ENCODE data around the gene CPPED1.

CPPED1 gene

DNA sequence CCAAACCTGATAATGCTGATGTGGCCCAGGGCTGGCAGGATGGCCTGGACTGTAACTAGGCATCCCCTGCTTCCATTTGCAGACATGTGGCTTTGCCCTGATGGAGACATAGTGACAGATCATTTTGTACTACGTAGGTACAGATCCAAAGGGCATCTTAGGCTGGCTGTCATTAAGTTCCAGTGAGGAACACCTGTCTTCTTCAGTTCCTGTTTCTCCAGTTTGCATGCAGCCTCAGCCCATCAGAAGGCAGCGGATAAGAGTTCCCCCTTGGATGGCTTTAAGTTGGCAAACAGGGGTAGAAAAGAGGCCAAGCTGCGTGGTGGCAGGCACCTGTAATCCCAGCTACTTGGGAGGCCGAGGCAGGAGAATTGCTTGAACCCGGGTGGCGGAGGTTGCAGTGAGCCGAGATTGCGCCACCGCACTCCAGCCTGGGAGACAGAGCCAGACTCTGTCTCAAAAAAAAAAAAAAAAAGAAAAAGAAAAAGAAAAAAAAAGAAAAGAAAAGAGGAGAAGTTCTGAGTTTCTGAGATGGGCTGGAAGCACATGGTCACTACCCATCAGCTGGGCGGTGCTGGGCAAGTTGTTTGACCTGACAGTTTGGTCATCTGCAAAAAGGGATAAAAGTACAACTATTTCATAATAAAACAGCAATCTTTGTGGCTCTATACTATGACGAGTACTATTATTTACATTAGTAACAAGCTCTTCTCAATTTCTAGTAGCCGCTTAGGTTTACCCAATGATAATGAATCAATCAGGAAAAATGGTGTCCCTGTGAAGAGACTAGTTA, 42.7 kb downstream of the CPPED1 start:
- Histone ChIP-seq H3K4me3 (ENCODE audit: low read length) (no peak overlapping the region), H3K9ac (ENCODE audit: low read length) (no peak overlapping the region), H3K9me3 (ENCODE audit: control insufficient read depth, low read length) (no peaks in the 10 kb centered on the region), H3K36me3 (ENCODE audit: control insufficient read depth, insufficient read depth, low read length) (no peaks in the 10 kb centered on the region), H3K4me1 (ENCODE audit: control insufficient read depth, insufficient read depth, low read length) (no peaks in the 10 kb centered on the region), H3K27me3 (ENCODE audit: control insufficient read depth, insufficient read depth, low read length) (no peaks in the 10 kb centered on the region)

DNA sequence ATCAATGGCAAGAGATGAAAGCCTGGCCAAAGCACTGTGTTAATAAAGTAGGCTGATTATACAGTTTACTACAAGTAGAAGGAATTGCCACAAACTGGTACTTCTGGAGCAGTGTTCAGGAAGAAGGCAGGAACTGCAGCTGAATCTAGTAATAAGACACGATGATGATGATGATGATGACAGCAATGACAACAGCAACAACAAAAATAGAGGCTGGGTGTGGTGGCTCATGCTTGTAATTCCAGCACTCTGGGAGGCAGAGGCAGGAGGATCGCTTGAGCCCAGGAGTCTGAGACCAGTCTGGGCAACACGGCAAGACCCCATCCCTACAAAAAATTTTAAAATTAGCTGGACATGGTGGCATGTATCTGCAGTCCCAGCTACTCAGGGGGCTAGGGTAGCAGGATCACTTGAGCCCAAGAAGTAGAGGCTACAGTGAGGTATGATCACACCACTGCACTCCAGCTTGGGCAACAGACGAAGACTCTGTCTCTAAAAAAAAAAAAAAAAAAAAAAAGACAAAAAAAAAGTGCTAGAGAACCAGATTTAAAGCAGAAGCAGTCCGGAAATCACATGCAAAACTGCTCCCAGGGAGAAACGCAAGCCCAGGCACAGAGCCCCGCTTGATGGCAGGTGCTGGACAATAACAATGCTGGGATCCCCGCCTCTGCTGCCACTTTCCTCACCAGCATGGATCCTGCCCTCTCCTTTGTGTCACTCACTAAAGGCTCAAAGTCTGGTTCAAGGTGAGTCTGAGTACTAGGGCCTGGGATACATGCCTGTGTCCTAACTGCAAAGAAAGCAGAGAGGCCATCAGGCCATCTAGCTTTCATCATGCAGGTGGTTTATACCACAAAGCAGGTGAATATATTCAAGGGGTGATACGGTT, 44.8 kb downstream of the CPPED1 start:
- no peak overlapping the region for H3K4me3 ChIP-seq (ENCODE audit: low read length)
- H3K4me1 ChIP-seq (ENCODE audit: control insufficient read depth, insufficient read depth, low read length), result no peaks in the 10 kb centered on the region
- H3K36me3 ChIP-seq (ENCODE audit: control insufficient read depth, insufficient read depth, low read length), result no peaks in the 10 kb centered on the region
- no peaks in the 10 kb centered on the region for H3K9me3 ChIP-seq (ENCODE audit: control insufficient read depth, low read length)
- H3K9ac ChIP-seq (ENCODE audit: low read length), result no peak overlapping the region
- H3K27me3 ChIP-seq (ENCODE audit: control insufficient read depth, insufficient read depth, low read length), result no peaks in the 10 kb centered on the region

DNA sequence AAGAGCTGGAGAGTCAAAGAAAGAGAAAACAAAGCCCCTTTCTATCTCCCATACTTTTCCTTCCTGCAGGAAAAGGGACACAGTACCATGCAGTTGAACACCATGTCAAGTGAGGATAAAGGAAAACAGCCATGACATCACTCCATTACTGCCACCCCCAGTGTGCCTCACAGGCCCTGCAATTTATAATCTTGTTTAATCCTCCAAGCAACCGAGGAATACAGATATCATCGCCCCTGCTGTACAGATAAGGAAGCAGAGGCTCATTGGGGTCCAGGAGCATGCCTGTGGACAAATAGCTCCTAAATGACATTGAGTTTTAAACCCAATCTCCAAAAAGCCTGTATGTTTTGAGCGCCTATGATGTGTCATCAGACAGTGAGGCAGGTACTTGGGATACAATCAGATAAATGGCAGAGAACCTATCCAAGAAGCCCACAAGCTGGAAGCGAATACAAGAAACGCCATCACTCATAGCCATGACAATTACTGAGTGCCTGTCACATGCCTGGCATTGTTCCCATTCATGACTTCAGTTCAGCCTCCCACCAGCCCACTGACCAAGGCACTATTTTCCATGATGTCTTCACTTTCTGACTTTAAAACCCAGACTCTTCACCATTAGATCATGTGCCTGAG, 45.5 kb downstream of the CPPED1 start:
- Histone ChIP-seq H3K4me1 (ENCODE audit: control insufficient read depth, insufficient read depth, low read length) (no peaks in the 10 kb centered on the region), H3K27me3 (ENCODE audit: control insufficient read depth, insufficient read depth, low read length) (no peaks in the 10 kb centered on the region), H3K4me3 (ENCODE audit: low read length) (no peak overlapping the region), H3K36me3 (ENCODE audit: control insufficient read depth, insufficient read depth, low read length) (no peaks in the 10 kb centered on the region), H3K9me3 (ENCODE audit: control insufficient read depth, low read length) (no peaks in the 10 kb centered on the region), H3K9ac (ENCODE audit: low read length) (no peak overlapping the region)

- H3K4me1 ChIP-seq (ENCODE audit: control insufficient read depth, insufficient read depth, low read length), result no peaks in the 10 kb centered on the region
- no peaks in the 10 kb centered on the region for H3K27me3 ChIP-seq (ENCODE audit: control insufficient read depth, insufficient read depth, low read length)
- H3K4me3 ChIP-seq (ENCODE audit: low read length), result no peak overlapping the region
- H3K9ac ChIP-seq (ENCODE audit: low read length), result no peak overlapping the region
- H3K9me3 ChIP-seq (ENCODE audit: control insufficient read depth, low read length), result no peaks in the 10 kb centered on the region
- H3K36me3 ChIP-seq (ENCODE audit: control insufficient read depth, insufficient read depth, low read length), result no peaks in the 10 kb centered on the region
Measured at GRCh38 chr16:12757546-12757945, 46.1 kb downstream of the CPPED1 start.

GRCh38 chr16:12754824-12755543, 48.7 kb downstream of the CPPED1 start:
- Histone ChIP-seq H3K9ac (ENCODE audit: low read length) (no peak overlapping the region), H3K4me1 (ENCODE audit: control insufficient read depth, insufficient read depth, low read length) (no peaks in the 10 kb centered on the region), H3K27me3 (ENCODE audit: control insufficient read depth, insufficient read depth, low read length) (no peaks in the 10 kb centered on the region), H3K4me3 (ENCODE audit: low read length) (no peak overlapping the region), H3K9me3 (ENCODE audit: control insufficient read depth, low read length) (no peaks in the 10 kb centered on the region), H3K36me3 (ENCODE audit: control insufficient read depth, insufficient read depth, low read length) (no peaks in the 10 kb centered on the region)

- Histone ChIP-seq H3K36me3 (ENCODE audit: control insufficient read depth, insufficient read depth, low read length) (no peaks in the 10 kb centered on the region), H3K4me1 (ENCODE audit: control insufficient read depth, insufficient read depth, low read length) (no peaks in the 10 kb centered on the region), H3K9ac (ENCODE audit: low read length) (no peak overlapping the region), H3K9me3 (ENCODE audit: control insufficient read depth, low read length) (no peaks in the 10 kb centered on the region), H3K27me3 (ENCODE audit: control insufficient read depth, insufficient read depth, low read length) (no peaks in the 10 kb centered on the region), H3K4me3 (ENCODE audit: low read length) (no peak overlapping the region)
Measured at GRCh38 chr16:12753203-12754023, 50.3 kb downstream of the CPPED1 start.

- no peaks in the 10 kb centered on the region for H3K9me3 ChIP-seq (ENCODE audit: control insufficient read depth, low read length)
- H3K9ac ChIP-seq (ENCODE audit: low read length), result no peak overlapping the region
- H3K36me3 ChIP-seq (ENCODE audit: control insufficient read depth, insufficient read depth, low read length), result no peaks in the 10 kb centered on the region
- no peaks in the 10 kb centered on the region for H3K27me3 ChIP-seq (ENCODE audit: control insufficient read depth, insufficient read depth, low read length)
- H3K4me1 ChIP-seq (ENCODE audit: control insufficient read depth, insufficient read depth, low read length), result no peaks in the 10 kb centered on the region
- H3K4me3 ChIP-seq (ENCODE audit: low read length), result no peak overlapping the region
Measured at GRCh38 chr16:12752159-12752558, 51.5 kb downstream of the CPPED1 start.

GRCh38 chr16:12750554-12750918, 53.2 kb downstream of the CPPED1 start:
- H3K36me3 ChIP-seq (ENCODE audit: control insufficient read depth, insufficient read depth, low read length), result no peaks in the 10 kb centered on the region
- no peak overlapping the region for H3K9ac ChIP-seq (ENCODE audit: low read length)
- H3K4me1 ChIP-seq (ENCODE audit: control insufficient read depth, insufficient read depth, low read length), result no peaks in the 10 kb centered on the region
- H3K4me3 ChIP-seq (ENCODE audit: low read length), result no peak overlapping the region
- no peaks in the 10 kb centered on the region for H3K9me3 ChIP-seq (ENCODE audit: control insufficient read depth, low read length)
- H3K27me3 ChIP-seq (ENCODE audit: control insufficient read depth, insufficient read depth, low read length), result no peaks in the 10 kb centered on the region

GRCh38 chr16:12749076-12749475, 54.6 kb downstream of the CPPED1 start:
- no peaks in the 10 kb centered on the region for H3K9me3 ChIP-seq (ENCODE audit: control insufficient read depth, low read length)
- H3K4me3 ChIP-seq (ENCODE audit: low read length), result no peak overlapping the region
- no peaks in the 10 kb centered on the region for H3K4me1 ChIP-seq (ENCODE audit: control insufficient read depth, insufficient read depth, low read length)

DNA sequence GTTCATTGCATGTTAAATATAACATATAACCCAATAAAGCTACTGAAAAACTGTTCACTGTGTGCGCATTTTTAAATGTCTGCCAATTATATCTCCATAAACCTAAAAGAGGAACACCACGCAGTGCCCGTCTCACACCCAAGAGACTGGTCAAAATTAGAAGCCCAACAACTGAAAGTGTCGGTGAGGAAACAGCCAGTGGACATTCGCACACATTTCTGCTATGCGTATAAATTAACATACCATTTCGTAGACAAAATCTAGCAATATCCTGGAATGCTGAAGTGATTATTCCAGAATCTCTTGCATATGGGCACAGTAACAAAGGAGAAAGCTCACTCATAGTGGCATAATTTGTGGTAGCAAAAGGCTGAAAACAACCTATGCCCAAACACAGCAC, 55.9 kb downstream of the CPPED1 start:
- no peaks in the 10 kb centered on the region for H3K4me1 ChIP-seq (ENCODE audit: control insufficient read depth, insufficient read depth, low read length)
- no peak overlapping the region for H3K4me3 ChIP-seq (ENCODE audit: low read length)
- H3K9me3 ChIP-seq (ENCODE audit: control insufficient read depth, low read length), result no peaks in the 10 kb centered on the region
- no peak overlapping the region for H3K9ac ChIP-seq (ENCODE audit: low read length)
- H3K27me3 ChIP-seq (ENCODE audit: control insufficient read depth, insufficient read depth, low read length), result no peaks in the 10 kb centered on the region
- no peaks in the 10 kb centered on the region for H3K36me3 ChIP-seq (ENCODE audit: control insufficient read depth, insufficient read depth, low read length)

More at GRCh38 chr16:12749076-12749475, 54.6 kb downstream of the CPPED1 start:
- Histone ChIP-seq H3K36me3 (ENCODE audit: control insufficient read depth, insufficient read depth, low read length) (no peaks in the 10 kb centered on the region), H3K9ac (ENCODE audit: low read length) (no peak overlapping the region), H3K27me3 (ENCODE audit: control insufficient read depth, insufficient read depth, low read length) (no peaks in the 10 kb centered on the region)

DNA sequence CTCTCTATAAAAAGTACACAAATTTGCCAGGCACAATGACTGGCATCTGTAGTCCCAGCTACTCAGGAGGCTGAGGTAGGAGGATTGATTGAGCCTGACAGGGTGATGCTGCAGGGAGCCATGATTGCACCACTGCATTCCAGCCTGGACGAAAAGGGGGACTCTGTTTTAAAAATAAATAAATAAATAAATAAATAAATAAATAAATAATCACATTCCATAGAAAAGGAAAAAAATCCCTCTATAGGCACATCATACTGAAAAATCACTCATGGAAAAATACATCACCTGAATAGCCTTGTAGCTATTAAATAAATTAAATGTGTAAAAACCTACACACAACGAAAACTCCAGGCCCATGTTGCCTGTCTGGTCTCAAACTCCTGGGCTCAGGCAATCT, 56.4 kb downstream of the CPPED1 start:
- Histone ChIP-seq H3K36me3 (ENCODE audit: control insufficient read depth, insufficient read depth, low read length) (no peaks in the 10 kb centered on the region), H3K27me3 (ENCODE audit: control insufficient read depth, insufficient read depth, low read length) (no peaks in the 10 kb centered on the region), H3K9ac (ENCODE audit: low read length) (no peak overlapping the region), H3K9me3 (ENCODE audit: control insufficient read depth, low read length) (no peaks in the 10 kb centered on the region), H3K4me1 (ENCODE audit: control insufficient read depth, insufficient read depth, low read length) (no peaks in the 10 kb centered on the region), H3K4me3 (ENCODE audit: low read length) (no peak overlapping the region)
